Activated naive CD4-positive, alpha-beta T cell (primary cell): ENCODE measurements around the gene GPRIN3.
A peak's percentile ranks its signal among the peaks of the same experiment; 100 is the strongest.

ENCODE experiments used
- DNase-seq, 4 experiments: peaks; one replicate each; lab custom pipeline; 2025; lab: John Stamatoyannopoulos, UW

The GPRIN3 gene

GRCh38 chr4:89307446-89308160 is at the start of gene GPRIN3:
Gene GPRIN3, minus strand, starts transcription at chr4:89307800. Its CDS starts 57,690 bp downstream, at chr4:89250110.
- peak; percentile 32 to 69 (median 48) for DNase-seq

GRCh38 chr4:89357340-89357739 is 49.7 kb upstream of the GPRIN3 start:
- DNase-seq = no peak

- DNase-seq = no peak
Observed at GRCh38 chr4:89356086-89356485, 48.5 kb upstream of the GPRIN3 start.

- DNase-seq = no peak
Observed at GRCh38 chr4:89353514-89353913, 45.9 kb upstream of the GPRIN3 start.

- no peak for DNase-seq
Observed at GRCh38 chr4:89352541-89352940, 44.9 kb upstream of the GPRIN3 start.

GRCh38 chr4:89351201-89351600 is 43.6 kb upstream of the GPRIN3 start:
- DNase-seq = no peak

- no peak for DNase-seq
Observed at GRCh38 chr4:89347363-89348025, 39.9 kb upstream of the GPRIN3 start.

- DNase-seq = no peak
Observed at GRCh38 chr4:89344571-89344970, 37.0 kb upstream of the GPRIN3 start.

- DNase-seq = no peak
Observed at GRCh38 chr4:89338206-89338605, 30.6 kb upstream of the GPRIN3 start.

GRCh38 chr4:89337681-89338080 is 30.1 kb upstream of the GPRIN3 start:
- no peak for DNase-seq

- no peak for DNase-seq
Observed at GRCh38 chr4:89336818-89337420, 29.3 kb upstream of the GPRIN3 start.

GRCh38 chr4:89334830-89335229 is 27.2 kb upstream of the GPRIN3 start:
- no peak for DNase-seq

- DNase-seq = no peak
Observed at GRCh38 chr4:89334311-89334710, 26.7 kb upstream of the GPRIN3 start.

- no peak for DNase-seq
Observed at GRCh38 chr4:89331686-89332544, 24.3 kb upstream of the GPRIN3 start.

- no peak for DNase-seq
Observed at GRCh38 chr4:89331197-89331596, 23.6 kb upstream of the GPRIN3 start.

GRCh38 chr4:89329280-89329679 is 21.7 kb upstream of the GPRIN3 start:
- DNase-seq = no peak

GRCh38 chr4:89324671-89325070 is 17.1 kb upstream of the GPRIN3 start:
- DNase-seq = no peak

GRCh38 chr4:89322671-89323070 is 15.1 kb upstream of the GPRIN3 start:
- no peak for DNase-seq

- DNase-seq = no peak
Observed at GRCh38 chr4:89319756-89320155, 12.2 kb upstream of the GPRIN3 start.

GRCh38 chr4:89316931-89317366 is 9.3 kb upstream of the GPRIN3 start:
- DNase-seq = no peak

GRCh38 chr4:89316211-89316610 is 8.6 kb upstream of the GPRIN3 start:
- DNase-seq = no peak

- no peak for DNase-seq
Observed at GRCh38 chr4:89314291-89314690, 6.7 kb upstream of the GPRIN3 start.
